Measurements from ENCODE around the gene KIZ.

Gene KIZ

GRCh38 chr20:21185849-21186248 is 60.0 kb downstream of the KIZ start:
- no peaks in the 10 kb centered on the region for H3K9me3 ChIP-seq (ENCODE audit: control insufficient read depth in 1 of 2, low read length in 2 of 2)
- H3K27ac ChIP-seq (ENCODE audit: low read depth, low read length) = no peak overlapping the region
- peaks cover 4 to 12% of the 10 kb centered on the region in 2 donors for H3K4me1 ChIP-seq (ENCODE audit: control insufficient read depth in 1 of 2, insufficient read depth in 2 of 2, low read length in 2 of 2)
- peaks cover 0 to 3% of the 10 kb centered on the region in 2 donors for H3K36me3 ChIP-seq (ENCODE audit: control insufficient read depth in 1 of 2, insufficient read depth in 2 of 2, low read length in 2 of 2)
- no peaks in the 10 kb centered on the region for H3K27me3 ChIP-seq (ENCODE audit: control insufficient read depth in 1 of 2, insufficient read depth in 2 of 2, low read length in 2 of 2)
- H3K4me3 ChIP-seq (ENCODE audit: low read depth in 1 of 2, low read length in 2 of 2) = no peak overlapping the region
- H3K9ac ChIP-seq (ENCODE audit: low read depth in 1 of 2, low read length in 2 of 2) = no peak overlapping the region

DNA sequence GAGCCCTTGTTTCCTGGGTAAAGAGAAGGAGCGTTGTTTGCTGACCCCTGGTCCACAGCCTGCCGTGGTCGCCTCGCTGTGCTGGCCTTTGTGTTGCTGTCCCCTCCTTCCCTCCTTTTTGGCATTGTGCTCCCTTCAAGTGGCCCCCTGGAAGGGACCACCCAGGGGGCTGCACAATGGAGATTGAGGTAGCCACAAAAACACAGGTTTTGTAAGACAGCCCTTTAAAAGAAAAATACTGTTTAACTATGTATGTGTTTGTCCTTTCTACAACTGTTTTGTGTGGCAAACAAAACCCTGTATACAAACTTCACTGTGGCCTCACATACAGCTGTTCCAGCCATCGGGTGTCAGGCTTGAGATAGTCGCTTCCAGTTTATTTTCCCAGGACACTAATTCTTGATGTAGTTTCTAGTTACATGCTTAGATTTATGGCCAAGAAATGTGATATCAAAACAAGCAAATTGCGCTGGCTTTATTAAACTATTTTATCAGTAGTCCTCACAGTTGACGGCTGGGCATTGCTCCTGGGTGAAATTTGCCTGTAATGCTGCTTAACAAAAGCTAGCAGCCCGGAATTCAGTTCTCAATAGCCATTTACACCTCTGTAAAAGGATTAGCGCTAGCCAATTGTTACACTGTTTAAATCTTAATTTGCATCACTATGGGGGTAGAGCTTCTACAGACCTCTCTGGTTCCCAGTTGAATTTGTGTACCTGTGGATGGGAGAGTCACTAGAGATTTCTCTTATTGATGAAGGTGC is 64.1 kb downstream of the KIZ start:
- Histone ChIP-seq H3K4me1 (ENCODE audit: control insufficient read depth in 1 of 2, insufficient read depth in 2 of 2, low read length in 2 of 2) (no peaks in the 10 kb centered on the region), H3K36me3 (ENCODE audit: control insufficient read depth in 1 of 2, insufficient read depth in 2 of 2, low read length in 2 of 2) (peaks cover 0 to 3% of the 10 kb centered on the region in 2 donors), H3K9me3 (ENCODE audit: control insufficient read depth in 1 of 2, low read length in 2 of 2) (no peaks in the 10 kb centered on the region), H3K27me3 (ENCODE audit: control insufficient read depth in 1 of 2, insufficient read depth in 2 of 2, low read length in 2 of 2) (no peaks in the 10 kb centered on the region), H3K27ac (ENCODE audit: low read depth, low read length) (no peak overlapping the region), H3K4me3 (ENCODE audit: low read depth in 1 of 2, low read length in 2 of 2) (no peak overlapping the region), H3K9ac (ENCODE audit: low read depth in 1 of 2, low read length in 2 of 2) (no peak overlapping the region)

DNA sequence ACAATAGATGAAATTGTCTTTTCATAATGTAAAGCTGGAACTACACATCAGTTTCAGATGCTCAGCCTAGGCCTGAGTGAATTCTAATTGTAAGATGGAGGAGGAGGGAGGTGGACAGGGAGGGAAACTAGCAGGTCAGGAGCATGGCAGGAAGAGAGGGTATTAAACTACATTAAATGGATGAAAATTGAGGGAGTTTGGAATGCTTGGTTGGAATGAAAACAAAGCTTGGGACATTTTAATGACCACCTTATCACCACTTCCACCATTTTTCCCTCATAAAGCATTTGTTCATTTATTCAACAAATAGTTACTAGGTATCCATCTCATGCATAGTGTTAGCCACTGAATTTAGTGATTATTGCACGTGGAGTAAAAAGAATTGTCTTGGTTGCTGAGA is 65.0 kb downstream of the KIZ start:
- H3K27me3 ChIP-seq (ENCODE audit: control insufficient read depth in 1 of 2, insufficient read depth in 2 of 2, low read length in 2 of 2) = no peaks in the 10 kb centered on the region
- H3K27ac ChIP-seq (ENCODE audit: low read depth, low read length) = no peak overlapping the region
- H3K9me3 ChIP-seq (ENCODE audit: control insufficient read depth in 1 of 2, low read length in 2 of 2) = no peaks in the 10 kb centered on the region
- H3K9ac ChIP-seq (ENCODE audit: low read depth in 1 of 2, low read length in 2 of 2) = no peak overlapping the region
- no peak overlapping the region for H3K4me3 ChIP-seq (ENCODE audit: low read depth in 1 of 2, low read length in 2 of 2)
- peaks cover 0 to 3% of the 10 kb centered on the region in 2 donors for H3K36me3 ChIP-seq (ENCODE audit: control insufficient read depth in 1 of 2, insufficient read depth in 2 of 2, low read length in 2 of 2)
- H3K4me1 ChIP-seq (ENCODE audit: control insufficient read depth in 1 of 2, insufficient read depth in 2 of 2, low read length in 2 of 2) = no peaks in the 10 kb centered on the region

- H3K4me1 ChIP-seq (ENCODE audit: control insufficient read depth in 1 of 2, insufficient read depth in 2 of 2, low read length in 2 of 2) = no peaks in the 10 kb centered on the region
- no peaks in the 10 kb centered on the region for H3K9me3 ChIP-seq (ENCODE audit: control insufficient read depth in 1 of 2, low read length in 2 of 2)
- no peaks in the 10 kb centered on the region for H3K27me3 ChIP-seq (ENCODE audit: control insufficient read depth in 1 of 2, insufficient read depth in 2 of 2, low read length in 2 of 2)
- no peak overlapping the region for H3K4me3 ChIP-seq (ENCODE audit: low read depth in 1 of 2, low read length in 2 of 2)
- H3K27ac ChIP-seq (ENCODE audit: low read depth, low read length) = no peak overlapping the region
- H3K9ac ChIP-seq (ENCODE audit: low read depth in 1 of 2, low read length in 2 of 2) = no peak overlapping the region
- peaks cover 0 to 3% of the 10 kb centered on the region in 2 donors for H3K36me3 ChIP-seq (ENCODE audit: control insufficient read depth in 1 of 2, insufficient read depth in 2 of 2, low read length in 2 of 2)
Observed at GRCh38 chr20:21191839-21192238, 66.0 kb downstream of the KIZ start.

GRCh38 chr20:21202259-21202658 is 76.4 kb downstream of the KIZ start:
- H3K27ac ChIP-seq (ENCODE audit: low read depth, low read length) = no peak overlapping the region
- H3K9ac ChIP-seq (ENCODE audit: low read depth in 1 of 2, low read length in 2 of 2) = no peak overlapping the region
- H3K9me3 ChIP-seq (ENCODE audit: control insufficient read depth in 1 of 2, low read length in 2 of 2) = no peaks in the 10 kb centered on the region
- peaks cover 0 to 9% of the 10 kb centered on the region in 2 donors for H3K36me3 ChIP-seq (ENCODE audit: control insufficient read depth in 1 of 2, insufficient read depth in 2 of 2, low read length in 2 of 2)
- H3K27me3 ChIP-seq (ENCODE audit: control insufficient read depth in 1 of 2, insufficient read depth in 2 of 2, low read length in 2 of 2) = no peaks in the 10 kb centered on the region
- H3K4me1 ChIP-seq (ENCODE audit: control insufficient read depth in 1 of 2, insufficient read depth in 2 of 2, low read length in 2 of 2) = no peaks in the 10 kb centered on the region
- no peak overlapping the region for H3K4me3 ChIP-seq (ENCODE audit: low read depth in 1 of 2, low read length in 2 of 2)

GRCh38 chr20:21203088-21203656 is 77.3 kb downstream of the KIZ start:
- Histone ChIP-seq H3K9ac (ENCODE audit: low read depth in 1 of 2, low read length in 2 of 2) (no peak overlapping the region), H3K27me3 (ENCODE audit: control insufficient read depth in 1 of 2, insufficient read depth in 2 of 2, low read length in 2 of 2) (no peaks in the 10 kb centered on the region), H3K9me3 (ENCODE audit: control insufficient read depth in 1 of 2, low read length in 2 of 2) (no peaks in the 10 kb centered on the region), H3K4me1 (ENCODE audit: control insufficient read depth in 1 of 2, insufficient read depth in 2 of 2, low read length in 2 of 2) (no peaks in the 10 kb centered on the region), H3K36me3 (ENCODE audit: control insufficient read depth in 1 of 2, insufficient read depth in 2 of 2, low read length in 2 of 2) (peaks cover 0 to 9% of the 10 kb centered on the region in 2 donors), H3K4me3 (ENCODE audit: low read depth in 1 of 2, low read length in 2 of 2) (no peak overlapping the region), H3K27ac (ENCODE audit: low read depth, low read length) (no peak overlapping the region)

GRCh38 chr20:21206584-21206983 is 80.7 kb downstream of the KIZ start:
- H3K27me3 ChIP-seq (ENCODE audit: control insufficient read depth in 1 of 2, insufficient read depth in 2 of 2, low read length in 2 of 2) = no peaks in the 10 kb centered on the region
- H3K9ac ChIP-seq (ENCODE audit: low read depth in 1 of 2, low read length in 2 of 2) = no peak overlapping the region
- no peaks in the 10 kb centered on the region for H3K9me3 ChIP-seq (ENCODE audit: control insufficient read depth in 1 of 2, low read length in 2 of 2)
- H3K4me1 ChIP-seq (ENCODE audit: control insufficient read depth in 1 of 2, insufficient read depth in 2 of 2, low read length in 2 of 2) = no peaks in the 10 kb centered on the region
- H3K36me3 ChIP-seq (ENCODE audit: control insufficient read depth in 1 of 2, insufficient read depth in 2 of 2, low read length in 2 of 2) = peaks cover 0 to 13% of the 10 kb centered on the region in 2 donors
- no peak overlapping the region for H3K27ac ChIP-seq (ENCODE audit: low read depth, low read length)
- H3K4me3 ChIP-seq (ENCODE audit: low read depth in 1 of 2, low read length in 2 of 2) = no peak overlapping the region

DNA sequence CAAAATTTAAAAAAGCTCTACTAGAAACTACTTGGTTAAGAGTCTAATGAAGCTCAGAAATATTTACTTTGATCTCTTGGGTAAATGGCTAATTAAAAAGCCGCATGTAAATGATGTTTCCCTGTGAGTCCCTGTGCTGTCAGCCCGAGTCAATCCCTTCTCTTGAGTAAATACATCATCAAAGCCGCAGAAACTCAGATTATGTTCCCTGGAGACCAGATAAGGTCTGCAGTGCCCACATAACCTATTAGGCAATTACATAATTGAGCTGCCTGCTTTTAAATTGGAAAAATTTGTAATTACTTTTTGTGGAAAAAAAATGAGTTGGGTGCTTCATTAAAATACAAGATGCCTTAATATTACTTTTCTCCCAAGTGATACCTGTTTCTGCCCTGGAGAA is 83.1 kb downstream of the KIZ start:
- H3K4me3 ChIP-seq (ENCODE audit: low read depth in 1 of 2, low read length in 2 of 2) = no peak overlapping the region
- H3K9ac ChIP-seq (ENCODE audit: low read depth in 1 of 2, low read length in 2 of 2) = no peak overlapping the region
- no peaks in the 10 kb centered on the region for H3K4me1 ChIP-seq (ENCODE audit: control insufficient read depth in 1 of 2, insufficient read depth in 2 of 2, low read length in 2 of 2)
- no peak overlapping the region for H3K27ac ChIP-seq (ENCODE audit: low read depth, low read length)
- H3K36me3 ChIP-seq (ENCODE audit: control insufficient read depth in 1 of 2, insufficient read depth in 2 of 2, low read length in 2 of 2) = peaks cover 5 to 19% of the 10 kb centered on the region in 2 donors
- no peaks in the 10 kb centered on the region for H3K27me3 ChIP-seq (ENCODE audit: control insufficient read depth in 1 of 2, insufficient read depth in 2 of 2, low read length in 2 of 2)
- H3K9me3 ChIP-seq (ENCODE audit: control insufficient read depth in 1 of 2, low read length in 2 of 2) = no peaks in the 10 kb centered on the region

DNA sequence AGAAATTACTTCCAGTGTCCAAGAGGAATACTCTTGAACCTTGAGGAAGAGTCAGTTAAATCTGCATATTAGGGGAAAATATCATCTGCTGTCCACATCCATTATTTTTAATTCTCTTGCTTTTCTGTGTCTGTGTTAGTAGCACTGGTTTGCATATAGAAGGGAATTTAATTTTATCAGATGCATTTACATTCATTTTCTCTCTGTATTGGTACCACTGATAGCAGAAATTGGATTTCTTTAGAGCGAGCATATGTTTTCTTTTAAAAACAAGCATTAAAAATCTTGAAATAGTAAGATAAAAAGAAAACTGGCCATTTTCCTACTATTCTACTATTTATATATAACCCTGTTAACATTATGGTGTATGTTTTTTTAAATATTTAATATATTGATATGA is 83.8 kb downstream of the KIZ start:
- H3K9ac ChIP-seq (ENCODE audit: low read depth in 1 of 2, low read length in 2 of 2) = no peak overlapping the region
- no peaks in the 10 kb centered on the region for H3K27me3 ChIP-seq (ENCODE audit: control insufficient read depth in 1 of 2, insufficient read depth in 2 of 2, low read length in 2 of 2)
- no peaks in the 10 kb centered on the region for H3K4me1 ChIP-seq (ENCODE audit: control insufficient read depth in 1 of 2, insufficient read depth in 2 of 2, low read length in 2 of 2)
- H3K9me3 ChIP-seq (ENCODE audit: control insufficient read depth in 1 of 2, low read length in 2 of 2) = no peaks in the 10 kb centered on the region
- H3K36me3 ChIP-seq (ENCODE audit: control insufficient read depth in 1 of 2, insufficient read depth in 2 of 2, low read length in 2 of 2) = peaks cover 5 to 19% of the 10 kb centered on the region in 2 donors
- H3K4me3 ChIP-seq (ENCODE audit: low read depth in 1 of 2, low read length in 2 of 2) = no peak overlapping the region
- H3K27ac ChIP-seq (ENCODE audit: low read depth, low read length) = no peak overlapping the region

GRCh38 chr20:21213691-21214090 is 87.8 kb downstream of the KIZ start:
- H3K9ac ChIP-seq (ENCODE audit: low read depth in 1 of 2, low read length in 2 of 2) = no peak overlapping the region
- H3K27ac ChIP-seq (ENCODE audit: low read depth, low read length) = no peak overlapping the region
- H3K27me3 ChIP-seq (ENCODE audit: control insufficient read depth in 1 of 2, insufficient read depth in 2 of 2, low read length in 2 of 2) = no peaks in the 10 kb centered on the region
- no peaks in the 10 kb centered on the region for H3K4me1 ChIP-seq (ENCODE audit: control insufficient read depth in 1 of 2, insufficient read depth in 2 of 2, low read length in 2 of 2)
- H3K4me3 ChIP-seq (ENCODE audit: low read depth in 1 of 2, low read length in 2 of 2) = no peak overlapping the region
- H3K9me3 ChIP-seq (ENCODE audit: control insufficient read depth in 1 of 2, low read length in 2 of 2) = no peaks in the 10 kb centered on the region
- peaks cover 5 to 14% of the 10 kb centered on the region in 2 donors for H3K36me3 ChIP-seq (ENCODE audit: control insufficient read depth in 1 of 2, insufficient read depth in 2 of 2, low read length in 2 of 2)

All from duodenal mucosa (tissue), 2 donors.